Muscle of leg (tissue), 11 donors: ENCODE measurements around the gene PAX7. TPM values are rescaled to one million over a fixed set of nuclear protein-coding genes. Genes with fewer than 3 reads are reported as not detected.

ENCODE experiments used
- DNase-seq: peaks from one replicate; pipeline ENCODE4 v3.0.0; 2013
- H3K27ac ChIP-seq: one replicate; pipeline ENCODE4 v1.5.1; 2013; ENCODE audit warnings: mild to moderate bottlenecking, low read length, control low read depth
- H3K27me3 ChIP-seq: one replicate; pipeline ENCODE4 v1.6.1; 2013; ENCODE audit warnings: low read length; ENCODE audit not compliant: control insufficient read depth, insufficient read depth
- H3K36me3 ChIP-seq: one replicate; pipeline ENCODE4 v1.6.1; 2013; ENCODE audit warnings: low read length; ENCODE audit not compliant: control insufficient read depth, insufficient read depth
- H3K4me1 ChIP-seq: one replicate; pipeline ENCODE4 v1.6.1; 2013; ENCODE audit warnings: low read length; ENCODE audit not compliant: control insufficient read depth, insufficient read depth
- H3K4me3 ChIP-seq: one replicate; pipeline ENCODE4 v1.5.1; 2013; ENCODE audit warnings: low read length, control low read depth
- H3K9me3 ChIP-seq: replicated peaks from 2 replicates; pipeline ENCODE4 v1.6.1; 2013; ENCODE audit warnings: low read depth, low read length; ENCODE audit not compliant: control insufficient read depth
- WGBS: methylation state at CpG from one replicate; pipeline ENCODE4 v1.1.5; 2013; ENCODE audit warnings: missing lambda C conversion rate; ENCODE audit not compliant: insufficient coverage; 5-methylcytosine and 5-hydroxymethylcytosine counted together
- polyA plus RNA-seq, 8 donors: library from polyadenylated mRNA; unstranded; fragments of 120-200 nt; gene quantifications; one replicate each; pipeline versions ENCODE4 v1.2.1 to v1.2.3, GENCODE V29; 2013; ENCODE audit warnings: inconsistent platforms in 1 of 8, low replicate concordance in 1 of 8; ENCODE audit not compliant: insufficient read length in 8 of 8, insufficient read depth in 1 of 8
- total RNA-seq: library from RNA; stranded (reverse); fragments of 120-200 nt; gene quantifications from one replicate; pipeline ENCODE4 v1.2.4, GENCODE V29; 2013

Gene PAX7
- total and polyA plus RNA-seq, 9 donors, result 34.0 to 60.2 (median 47.3) TPM

GRCh38 chr1:18700530-18700929 is 69.9 kb downstream of the PAX7 start:
- H3K27me3 ChIP-seq, result peaks cover 15% of the 10 kb centered on the region
- no peaks in the 10 kb centered on the region for H3K9me3 ChIP-seq
- H3K4me1 ChIP-seq, result peaks cover 5% of the 10 kb centered on the region
- H3K4me3 ChIP-seq, result no peak overlapping the region
- H3K36me3 ChIP-seq, result peaks cover 47% of the 10 kb centered on the region
- no peak for DNase-seq
- no peak overlapping the region for H3K27ac ChIP-seq
- 90% methylated on average over 12 of the region's 12 CpGs for WGBS

DNA sequence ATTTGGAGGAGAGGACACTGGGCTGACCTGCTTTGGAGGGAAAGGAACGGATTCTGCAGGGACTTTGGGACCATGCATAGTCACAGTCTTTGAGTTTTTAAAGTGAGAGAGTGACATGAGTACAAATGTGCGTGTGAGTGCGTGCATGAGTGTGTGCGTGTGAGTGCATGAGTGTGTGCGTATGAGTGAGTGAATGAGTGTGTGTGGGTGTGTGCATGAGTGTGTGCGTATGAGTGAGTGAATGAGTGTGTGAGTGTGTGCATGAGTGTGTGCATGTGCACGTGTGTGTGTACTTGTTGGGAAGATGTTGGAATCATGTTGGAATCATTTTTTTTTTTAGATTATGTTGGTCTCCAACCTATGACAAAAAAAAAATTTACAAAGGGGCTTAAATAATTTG is 70.5 kb downstream of the PAX7 start:
- Histone ChIP-seq H3K4me1 (peaks cover 10% of the 10 kb centered on the region), H3K4me3 (no peak overlapping the region), H3K9me3 (no peaks in the 10 kb centered on the region), H3K27me3 (peaks cover 15% of the 10 kb centered on the region), H3K36me3 (peaks cover 53% of the 10 kb centered on the region), H3K27ac (no peak overlapping the region)
- no peak for DNase-seq
- 74% methylated on average over 6 of the region's 7 CpGs for WGBS

GRCh38 chr1:18703041-18703621 is 72.5 kb downstream of the PAX7 start:
- Histone ChIP-seq H3K27ac (no peak overlapping the region), H3K27me3 (peaks cover 15% of the 10 kb centered on the region), H3K4me3 (no peak overlapping the region), H3K9me3 (no peaks in the 10 kb centered on the region), H3K36me3 (peaks cover 49% of the 10 kb centered on the region), H3K4me1 (peaks cover 10% of the 10 kb centered on the region)
- WGBS, result 38% methylated on average over 20 of the region's 21 CpGs
- DNase-seq, result no peak

DNA sequence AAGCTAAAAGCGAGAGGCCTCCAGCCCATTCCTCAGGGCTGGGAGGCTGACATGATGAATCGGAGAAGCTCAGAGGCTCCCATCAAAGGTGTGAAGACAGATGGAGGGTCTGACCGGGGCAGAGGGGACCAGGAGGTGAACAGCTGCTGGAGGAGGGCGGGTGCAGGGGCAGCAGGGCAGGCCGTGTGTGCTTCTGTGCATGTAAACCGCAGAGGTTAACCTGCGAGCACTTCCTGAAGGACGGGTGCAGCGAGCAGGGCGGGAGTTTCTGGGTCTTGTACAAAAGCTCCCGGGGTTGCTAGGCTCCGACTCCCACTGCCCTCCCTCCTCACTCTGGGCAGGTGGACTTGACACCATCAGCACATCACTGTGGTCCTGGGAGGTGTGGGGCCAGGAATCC is 75.2 kb downstream of the PAX7 start:
- Histone ChIP-seq H3K36me3 (peaks cover 49% of the 10 kb centered on the region), H3K27ac (no peak overlapping the region), H3K4me3 (no peak overlapping the region), H3K9me3 (no peaks in the 10 kb centered on the region), H3K4me1 (peaks cover 21% of the 10 kb centered on the region), H3K27me3 (peaks cover 12% of the 10 kb centered on the region)
- WGBS, result 25% methylated on average over 5 of the region's 12 CpGs
- DNase-seq, result no peak

DNA sequence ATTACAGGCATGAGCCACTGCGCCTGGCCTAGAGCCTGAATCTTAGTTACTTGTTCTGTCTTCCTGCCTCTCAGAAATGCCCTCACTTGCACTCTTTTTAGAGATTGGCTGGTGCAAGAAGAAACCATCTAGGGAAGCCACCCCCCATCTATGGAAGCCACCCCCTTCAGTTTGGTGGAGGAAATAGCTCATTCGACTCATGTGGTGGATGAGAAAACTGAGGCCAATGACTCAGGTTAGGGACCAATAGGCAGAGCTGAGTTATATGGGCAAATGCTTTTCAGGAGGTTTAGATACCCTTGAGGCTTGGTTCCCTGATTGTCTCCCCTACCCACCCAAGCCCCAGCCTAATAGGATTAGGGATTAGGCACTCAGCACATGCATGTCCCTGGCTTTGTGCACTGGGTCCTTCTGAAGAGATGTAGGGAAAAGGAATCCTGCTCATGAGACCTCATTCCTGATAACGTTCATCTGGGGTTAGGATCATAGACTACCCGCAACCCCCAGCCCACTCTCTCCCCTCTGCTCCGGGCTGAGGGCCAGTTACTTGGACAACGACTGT is 77.1 kb downstream of the PAX7 start:
- Histone ChIP-seq H3K4me1 (peaks cover 38% of the 10 kb centered on the region), H3K27ac (no peak overlapping the region), H3K4me3 (no peak overlapping the region), H3K36me3 (peaks cover 36% of the 10 kb centered on the region), H3K27me3 (peaks cover 8% of the 10 kb centered on the region), H3K9me3 (no peaks in the 10 kb centered on the region)
- no peak for DNase-seq
- no CpG with 5 or more reads among the region's 6 CpGs for WGBS

- no CpG with 5 or more reads among the region's 3 CpGs for WGBS
- DNase-seq, result no peak
- Histone ChIP-seq H3K27me3 (peaks cover 4% of the 10 kb centered on the region), H3K4me1 (peaks cover 43% of the 10 kb centered on the region), H3K36me3 (peaks cover 27% of the 10 kb centered on the region), H3K9me3 (no peaks in the 10 kb centered on the region), H3K4me3 (no peak overlapping the region), H3K27ac (no peak overlapping the region)
Observed at GRCh38 chr1:18710002-18710401, 79.4 kb downstream of the PAX7 start.

DNA sequence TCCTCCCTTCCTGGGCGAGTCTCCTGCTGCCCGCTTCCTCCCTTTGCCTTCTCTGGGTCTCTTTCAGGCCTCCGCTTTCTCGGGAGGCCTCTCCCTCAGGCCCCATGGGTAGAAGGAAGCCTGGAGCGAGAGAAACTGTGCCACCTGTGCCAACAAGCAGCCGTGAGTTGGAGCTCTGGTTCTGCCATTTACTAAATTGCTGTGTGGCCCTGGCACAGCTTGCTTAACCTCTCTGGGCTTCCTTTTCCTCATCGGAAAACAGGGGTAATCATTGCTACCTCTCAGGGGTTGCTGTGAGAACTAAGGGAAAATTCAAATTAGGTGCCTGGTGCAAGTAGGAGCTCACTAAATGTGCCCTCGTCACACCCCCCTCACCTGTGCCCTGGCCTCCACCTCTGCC is 80.4 kb downstream of the PAX7 start:
- no peak for DNase-seq
- H3K9me3 ChIP-seq, result no peaks in the 10 kb centered on the region
- 69% methylated on average over 2 of the region's 8 CpGs for WGBS
- peaks cover 20% of the 10 kb centered on the region for H3K36me3 ChIP-seq
- H3K4me1 ChIP-seq, result peaks cover 38% of the 10 kb centered on the region
- peaks cover 5% of the 10 kb centered on the region for H3K27me3 ChIP-seq
- no peak overlapping the region for H3K4me3 ChIP-seq
- peak overlapping the region; percentile 66 for H3K27ac ChIP-seq

DNA sequence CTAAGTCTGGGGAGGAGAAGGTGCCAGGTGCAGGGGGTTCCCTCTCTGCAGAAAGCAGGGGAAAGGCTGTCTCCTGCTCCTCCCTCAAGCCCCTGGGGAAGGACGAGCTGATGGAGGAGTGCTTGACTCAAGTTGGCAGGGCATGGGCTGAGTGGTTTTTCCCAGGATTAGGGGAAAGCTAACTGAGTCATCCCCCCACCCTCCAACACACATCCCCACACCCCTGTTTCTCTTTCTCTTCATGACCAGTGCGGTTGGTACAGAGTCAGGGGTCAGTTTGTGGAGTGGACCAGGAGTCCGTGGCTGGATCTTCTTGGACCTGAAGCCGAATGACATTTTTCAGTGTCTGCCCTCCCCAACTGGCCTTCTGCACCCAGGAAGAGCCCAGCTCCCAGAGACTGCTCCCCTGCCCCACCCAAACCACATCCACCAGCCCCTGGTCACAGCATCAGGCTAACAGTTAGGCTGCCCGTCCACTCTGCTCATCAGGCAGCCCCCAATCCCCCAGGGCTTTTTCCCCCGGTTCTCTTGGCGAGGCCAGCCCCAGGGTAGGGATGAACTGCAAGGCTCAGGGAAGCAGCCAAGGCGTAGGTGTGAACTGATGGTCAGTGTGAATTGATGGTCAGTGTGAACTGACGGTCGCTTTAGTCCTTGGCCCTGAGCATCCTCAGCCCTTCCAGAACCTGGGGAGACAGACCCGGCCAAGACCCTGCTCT is 81.0 kb downstream of the PAX7 start:
- WGBS, result 75% methylated on average over 2 of the region's 11 CpGs
- peaks cover 44% of the 10 kb centered on the region for H3K4me1 ChIP-seq
- peak overlapping the region; percentile 66 for H3K27ac ChIP-seq
- peaks cover 18% of the 10 kb centered on the region for H3K36me3 ChIP-seq
- no peak for DNase-seq
- peaks cover 12% of the 10 kb centered on the region for H3K27me3 ChIP-seq
- H3K9me3 ChIP-seq, result no peaks in the 10 kb centered on the region
- H3K4me3 ChIP-seq, result no peak overlapping the region

DNA sequence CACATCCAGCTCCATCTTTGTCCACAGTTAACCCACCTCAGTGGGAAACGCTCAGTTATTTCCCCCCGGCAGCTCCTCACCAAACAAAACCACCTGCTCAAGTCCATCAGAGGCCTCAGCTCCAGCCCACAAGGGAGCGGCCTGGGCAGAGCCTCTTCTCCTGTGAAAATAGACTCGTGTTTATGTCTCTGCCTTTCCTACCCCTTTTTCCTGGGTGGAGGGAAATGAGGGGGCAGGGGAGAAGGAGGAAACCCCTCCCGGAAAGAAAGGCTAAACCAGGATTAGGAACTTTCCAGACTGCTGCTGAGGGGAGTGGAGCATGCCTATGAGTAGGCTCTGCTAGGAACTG is 81.6 kb downstream of the PAX7 start:
- peaks cover 16% of the 10 kb centered on the region for H3K27me3 ChIP-seq
- peak overlapping the region; percentile 66 for H3K27ac ChIP-seq
- 10% methylated on average over 2 of the region's 5 CpGs for WGBS
- peaks cover 18% of the 10 kb centered on the region for H3K36me3 ChIP-seq
- H3K4me3 ChIP-seq, result no peak overlapping the region
- H3K9me3 ChIP-seq, result no peaks in the 10 kb centered on the region
- DNase-seq, result peak; percentile 79
- peaks cover 46% of the 10 kb centered on the region for H3K4me1 ChIP-seq

GRCh38 chr1:18714404-18715175 is 83.9 kb downstream of the PAX7 start:
- Histone ChIP-seq H3K36me3 (peaks cover 16% of the 10 kb centered on the region), H3K9me3 (no peaks in the 10 kb centered on the region), H3K27ac (no peak overlapping the region), H3K4me3 (no peak overlapping the region), H3K4me1 (peaks cover 48% of the 10 kb centered on the region), H3K27me3 (peaks cover 31% of the 10 kb centered on the region)
- 72% methylated on average over 8 of the region's 12 CpGs for WGBS
- DNase-seq, result no peak
